ENCODE measurements around the gene DNAJC10.
"Not testable (repeated sequence)": the region's sequence is repeated elsewhere in the genome, so short reads cannot be mapped to it uniquely, and the experiment has no call there.

DNAJC10 gene

GRCh38 chr2:182715121-182715891 is 751 bp upstream of the DNAJC10 start:
- TF ChIP-seq ZNF274 (IDR thresholded peaks at IDR 0.05; ENCODE audit: low read depth, low read length) = no peak
- H3K4me3 ChIP-seq (ENCODE audit: low read length) = peak overlapping the region; percentile 86

- H3K4me3 ChIP-seq (ENCODE audit: low read length) = peak overlapping the region; percentile 86
- TF ChIP-seq ZNF274 (IDR thresholded peaks at IDR 0.05; ENCODE audit: low read depth, low read length) = no peak
Measured at GRCh38 chr2:182716650-182716979, 558 bp downstream of the DNAJC10 start.

- H3K4me3 ChIP-seq (ENCODE audit: low read length) = peak overlapping the region; percentile 86; the same call in 1 of the 2 replicates
- TF ChIP-seq ZNF274 (IDR thresholded peaks at IDR 0.05; ENCODE audit: low read depth, low read length) = no peak
Measured at GRCh38 chr2:182717416-182717815, 1.4 kb downstream of the DNAJC10 start.

GRCh38 chr2:182717816-182718215 is 1.8 kb downstream of the DNAJC10 start:
- peak overlapping the region; percentile 41; the same call in 1 of the 2 replicates for H3K4me3 ChIP-seq (ENCODE audit: low read length)
- no peak for TF ChIP-seq ZNF274 (IDR thresholded peaks at IDR 0.05; ENCODE audit: low read depth, low read length)

GRCh38 chr2:182718459-182718858 is 2.4 kb downstream of the DNAJC10 start:
- no peak for TF ChIP-seq ZNF274 (IDR thresholded peaks at IDR 0.05; ENCODE audit: low read depth, low read length)
- H3K4me3 ChIP-seq (ENCODE audit: low read length) = no peak overlapping the region

- not testable (repeated sequence) for H3K4me3 ChIP-seq (ENCODE audit: low read length)
Measured at GRCh38 chr2:182719116-182719515, 3.1 kb downstream of the DNAJC10 start.

- TF ChIP-seq ZNF274 (IDR thresholded peaks at IDR 0.05; ENCODE audit: low read depth, low read length) = no peak
- no peak overlapping the region for H3K4me3 ChIP-seq (ENCODE audit: low read length)
Measured at GRCh38 chr2:182724656-182725055, 8.6 kb downstream of the DNAJC10 start.

- no peak for TF ChIP-seq ZNF274 (IDR thresholded peaks at IDR 0.05; ENCODE audit: low read depth, low read length)
- no peak overlapping the region for H3K4me3 ChIP-seq (ENCODE audit: low read length)
Measured at GRCh38 chr2:182726473-182726872, 10.4 kb downstream of the DNAJC10 start.

- H3K4me3 ChIP-seq (ENCODE audit: low read length) = no peak overlapping the region
- TF ChIP-seq ZNF274 (IDR thresholded peaks at IDR 0.05; ENCODE audit: low read depth, low read length) = no peak
Measured at GRCh38 chr2:182728014-182728413, 12.0 kb downstream of the DNAJC10 start.

- H3K4me3 ChIP-seq (ENCODE audit: low read length) = no peak overlapping the region
- TF ChIP-seq ZNF274 (IDR thresholded peaks at IDR 0.05; ENCODE audit: low read depth, low read length) = no peak
Measured at GRCh38 chr2:182729710-182730339, 13.8 kb downstream of the DNAJC10 start.

- H3K4me3 ChIP-seq (ENCODE audit: low read length) = no peak overlapping the region
- no peak for TF ChIP-seq ZNF274 (IDR thresholded peaks at IDR 0.05; ENCODE audit: low read depth, low read length)
Measured at GRCh38 chr2:182730486-182730885, 14.4 kb downstream of the DNAJC10 start.

GRCh38 chr2:182732736-182733135 is 16.7 kb downstream of the DNAJC10 start:
- no peak overlapping the region for H3K4me3 ChIP-seq (ENCODE audit: low read length)
- TF ChIP-seq ZNF274 (IDR thresholded peaks at IDR 0.05; ENCODE audit: low read depth, low read length) = no peak

- H3K4me3 ChIP-seq (ENCODE audit: low read length) = no peak overlapping the region
- no peak for TF ChIP-seq ZNF274 (IDR thresholded peaks at IDR 0.05; ENCODE audit: low read depth, low read length)
Measured at GRCh38 chr2:182733572-182733971, 17.5 kb downstream of the DNAJC10 start.

GRCh38 chr2:182736856-182737255 is 20.8 kb downstream of the DNAJC10 start:
- H3K4me3 ChIP-seq (ENCODE audit: low read length) = not testable (repeated sequence)

GRCh38 chr2:182740701-182741100 is 24.6 kb downstream of the DNAJC10 start:
- no peak for TF ChIP-seq ZNF274 (IDR thresholded peaks at IDR 0.05; ENCODE audit: low read depth, low read length)
- H3K4me3 ChIP-seq (ENCODE audit: low read length) = no peak overlapping the region

GRCh38 chr2:182741620-182742019 is 25.6 kb downstream of the DNAJC10 start:
- TF ChIP-seq ZNF274 (IDR thresholded peaks at IDR 0.05; ENCODE audit: low read depth, low read length) = no peak
- H3K4me3 ChIP-seq (ENCODE audit: low read length) = no peak overlapping the region

Measured in GM08714 (cell line).